Subcutaneous abdominal adipose tissue (tissue), 5 donors: Measurements from ENCODE around the gene C10orf105.
A peak's percentile ranks its signal among the peaks of the same experiment; 100 is the strongest.

Experiments used
- H3K27ac ChIP-seq: one replicate; pipeline ENCODE4 v1.7.0; 2013; ENCODE audit warnings: low read depth, mild to moderate bottlenecking, inconsistent platforms, low read length, moderate library complexity
- H3K27me3 ChIP-seq, 5 donors: one replicate each; pipeline ENCODE4 v1.7.0; 2013; ENCODE audit warnings: low read length in 5 of 5, inconsistent platforms in 1 of 5; ENCODE audit not compliant: control insufficient read depth in 5 of 5, insufficient read depth in 4 of 5
- H3K36me3 ChIP-seq, 5 donors: one replicate each; pipeline ENCODE4 v1.7.0; 2013; ENCODE audit warnings: low read length in 5 of 5; ENCODE audit not compliant: control insufficient read depth in 5 of 5, insufficient read depth in 5 of 5
- H3K4me1 ChIP-seq, 5 donors: one replicate each; pipeline ENCODE4 v1.7.0; 2013; ENCODE audit warnings: low read length in 5 of 5, mild to moderate bottlenecking in 3 of 5, moderate library complexity in 1 of 5; ENCODE audit not compliant: control insufficient read depth in 5 of 5, insufficient read depth in 5 of 5
- H3K4me3 ChIP-seq, 5 donors: one replicate each; pipeline ENCODE4 v1.7.0; 2013; ENCODE audit warnings: low read length in 5 of 5, low read depth in 1 of 5
- H3K9ac ChIP-seq, 5 donors: one replicate each; pipeline ENCODE4 v1.7.0; 2013; ENCODE audit warnings: low read length in 5 of 5, mild to moderate bottlenecking in 4 of 5, moderate library complexity in 3 of 5
- H3K9me3 ChIP-seq, 5 donors: one replicate each; pipeline ENCODE4 v1.7.0; 2013; ENCODE audit warnings: low read length in 5 of 5; ENCODE audit not compliant: control insufficient read depth in 5 of 5
- donor health status: healthy.
- donor health status: healthy.
- donor health status: healthy.
- donor health status: healthy.
- donor health status: healthy.

C10orf105 gene

GRCh38 chr10:71703577-71703976 lies 16.0 kb downstream of the C10orf105 start:
- Histone ChIP-seq H3K27me3 (no peaks in the 10 kb centered on the region), H3K36me3 (peaks cover 0 to 3% (median 0%) of the 10 kb centered on the region in 5 donors), H3K9me3 (no peaks in the 10 kb centered on the region), H3K9ac (no peak overlapping the region), H3K4me1 (peaks cover 2 to 53% (median 22%) of the 10 kb centered on the region in 5 donors), H3K4me3 (no peak overlapping the region), H3K27ac (no peak overlapping the region)

- no peaks in the 10 kb centered on the region for H3K27me3 ChIP-seq
- no peaks in the 10 kb centered on the region for H3K9me3 ChIP-seq
- no peak overlapping the region for H3K27ac ChIP-seq
- peaks cover 0 to 3% (median 0%) of the 10 kb centered on the region in 5 donors for H3K36me3 ChIP-seq
- no peak overlapping the region for H3K4me3 ChIP-seq
- H3K9ac ChIP-seq = no peak overlapping the region
- H3K4me1 ChIP-seq = peaks cover 2 to 40% (median 20%) of the 10 kb centered on the region in 5 donors
Observed at GRCh38 chr10:71701496-71702132, 18.0 kb downstream of the C10orf105 start.

GRCh38 chr10:71700731-71701368 lies 18.7 kb downstream of the C10orf105 start:
- Histone ChIP-seq H3K9me3 (no peaks in the 10 kb centered on the region), H3K27ac (no peak overlapping the region), H3K9ac (peak overlapping the region in 1 of 5 donors; percentile 13), H3K4me1 (peaks cover 4 to 40% (median 25%) of the 10 kb centered on the region in 5 donors), H3K36me3 (peaks cover 0 to 3% (median 0%) of the 10 kb centered on the region in 5 donors), H3K4me3 (no peak overlapping the region), H3K27me3 (no peaks in the 10 kb centered on the region)

- no peaks in the 10 kb centered on the region for H3K9me3 ChIP-seq
- no peak overlapping the region for H3K9ac ChIP-seq
- no peaks in the 10 kb centered on the region for H3K27me3 ChIP-seq
- no peak overlapping the region for H3K4me3 ChIP-seq
- no peak overlapping the region for H3K27ac ChIP-seq
- peaks cover 8 to 47% (median 36%) of the 10 kb centered on the region in 5 donors for H3K4me1 ChIP-seq
- H3K36me3 ChIP-seq = peaks cover 0 to 3% (median 0%) of the 10 kb centered on the region in 5 donors
Observed at GRCh38 chr10:71698737-71699136, 20.8 kb downstream of the C10orf105 start.

GRCh38 chr10:71697938-71698709 lies 21.5 kb downstream of the C10orf105 start:
- H3K36me3 ChIP-seq = peaks cover 0 to 3% (median 0%) of the 10 kb centered on the region in 5 donors
- no peaks in the 10 kb centered on the region for H3K9me3 ChIP-seq
- H3K27me3 ChIP-seq = no peaks in the 10 kb centered on the region
- peaks cover 8 to 49% (median 42%) of the 10 kb centered on the region in 5 donors for H3K4me1 ChIP-seq
- no peak overlapping the region for H3K27ac ChIP-seq
- H3K4me3 ChIP-seq = no peak overlapping the region
- no peak overlapping the region for H3K9ac ChIP-seq

GRCh38 chr10:71696628-71697326 lies 22.8 kb downstream of the C10orf105 start:
- H3K36me3 ChIP-seq = peaks cover 0 to 3% (median 0%) of the 10 kb centered on the region in 5 donors
- H3K27me3 ChIP-seq = no peaks in the 10 kb centered on the region
- no peak overlapping the region for H3K4me3 ChIP-seq
- H3K9me3 ChIP-seq = peaks cover 0 to 2% (median 0%) of the 10 kb centered on the region in 5 donors
- H3K9ac ChIP-seq = no peak overlapping the region
- H3K27ac ChIP-seq = no peak overlapping the region
- H3K4me1 ChIP-seq = peaks cover 9 to 55% (median 54%) of the 10 kb centered on the region in 5 donors

- Histone ChIP-seq H3K4me3 (no peak overlapping the region), H3K36me3 (peaks cover 0 to 3% (median 0%) of the 10 kb centered on the region in 5 donors), H3K9ac (no peak overlapping the region), H3K9me3 (peaks cover 0 to 12% (median 4%) of the 10 kb centered on the region in 5 donors), H3K27me3 (no peaks in the 10 kb centered on the region), H3K27ac (peak overlapping the region; percentile 75), H3K4me1 (peaks cover 9 to 55% (median 47%) of the 10 kb centered on the region in 5 donors)
Observed at GRCh38 chr10:71695502-71696476, 23.8 kb downstream of the C10orf105 start.

GRCh38 chr10:71694567-71694968 lies 25.0 kb downstream of the C10orf105 start:
- Histone ChIP-seq H3K27me3 (no peaks in the 10 kb centered on the region), H3K9ac (no peak overlapping the region), H3K36me3 (peaks cover 0 to 3% (median 0%) of the 10 kb centered on the region in 5 donors), H3K4me3 (peak overlapping the region in 2 of 5 donors; percentile 11 to 26), H3K9me3 (peaks cover 0 to 12% (median 4%) of the 10 kb centered on the region in 5 donors), H3K27ac (peak overlapping the region; percentile 75), H3K4me1 (peaks cover 9 to 55% (median 43%) of the 10 kb centered on the region in 5 donors)
